HG03575 (cell line): ENCODE measurements around the gene HBS1L.

Source experiments
- ATAC-seq: cut with Tn5 transposase; IDR thresholded peaks from one replicate; pipeline ENCODE4 v1.9.1; 2021; ENCODE audit not compliant: unreplicated experiment, insufficient number of reproducible peaks, low FRiP score; ENCODE audit errors: extremely low read depth

HBS1L gene

DNA sequence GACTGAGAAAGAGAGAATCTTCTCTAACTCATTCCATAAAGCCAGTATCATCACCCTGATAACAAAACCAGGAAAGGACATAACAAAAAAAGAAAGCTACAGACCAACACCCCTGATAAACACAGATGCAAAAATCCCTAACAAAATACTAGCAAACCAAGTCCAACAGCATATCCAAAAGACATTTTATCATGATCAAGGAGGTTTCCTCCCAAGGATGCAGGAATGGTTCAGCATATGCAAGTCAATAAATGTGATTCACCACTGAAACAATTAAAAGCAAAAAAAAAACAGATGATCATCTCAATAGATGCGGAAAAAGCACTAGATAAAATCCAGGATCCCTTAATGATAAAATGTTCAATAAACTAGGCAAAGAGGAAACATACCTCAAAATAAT lies 80.3 kb downstream of the HBS1L start:
- no peak for ATAC-seq

DNA sequence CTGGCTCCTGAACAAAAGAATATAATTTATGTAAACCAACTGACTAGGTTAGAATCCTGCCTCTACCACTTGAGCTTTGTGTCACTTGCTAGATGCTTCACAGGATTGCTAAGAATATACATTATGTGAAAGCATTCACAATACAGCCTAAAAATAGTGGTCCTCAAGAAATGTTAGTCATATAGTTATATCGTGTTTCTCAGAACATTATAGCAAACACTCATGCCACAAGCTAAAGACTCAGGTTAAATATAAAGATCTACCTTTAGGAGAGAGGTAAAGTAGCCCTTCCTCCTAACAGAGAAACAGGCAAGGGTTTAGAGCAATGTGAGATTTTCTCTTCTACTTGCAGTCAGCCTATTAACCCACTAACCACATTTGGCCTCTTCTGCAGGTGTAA lies 86.9 kb downstream of the HBS1L start:
- no peak for ATAC-seq

DNA sequence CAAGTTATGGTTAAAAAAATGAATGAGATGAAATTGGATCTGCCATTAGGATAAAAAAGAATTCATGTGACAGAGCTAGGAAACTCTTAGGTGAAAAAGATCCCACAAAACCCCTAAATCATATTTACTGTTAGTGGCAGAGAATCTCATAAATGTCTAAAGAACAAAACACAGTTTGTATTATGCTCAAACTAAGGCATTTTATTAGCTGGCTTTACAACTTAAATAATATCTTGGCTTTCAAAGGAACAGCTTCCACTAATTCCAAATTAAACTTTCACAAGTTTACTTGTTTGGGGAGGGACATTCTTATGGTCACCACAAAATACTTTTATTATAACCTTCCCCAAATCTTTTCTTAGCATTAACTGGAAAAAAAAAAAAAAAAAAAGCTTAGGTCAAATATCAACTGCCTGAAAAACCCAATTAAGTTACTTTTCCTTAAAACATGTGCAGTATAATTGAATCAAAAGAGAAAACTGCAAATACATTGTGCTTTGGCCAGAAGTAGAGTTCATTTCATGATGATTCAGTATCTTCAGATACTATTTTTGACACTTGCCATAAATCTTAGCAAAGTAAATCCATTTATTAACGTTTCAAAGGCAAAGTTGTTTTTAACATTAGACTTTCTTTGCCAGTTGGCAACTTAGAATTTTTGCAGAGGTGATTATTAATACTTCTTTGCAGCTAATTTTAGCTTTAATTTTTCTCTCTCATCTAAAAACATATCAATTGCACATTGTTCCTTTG lies 90.0 kb downstream of the HBS1L start:
- no peak for ATAC-seq

DNA sequence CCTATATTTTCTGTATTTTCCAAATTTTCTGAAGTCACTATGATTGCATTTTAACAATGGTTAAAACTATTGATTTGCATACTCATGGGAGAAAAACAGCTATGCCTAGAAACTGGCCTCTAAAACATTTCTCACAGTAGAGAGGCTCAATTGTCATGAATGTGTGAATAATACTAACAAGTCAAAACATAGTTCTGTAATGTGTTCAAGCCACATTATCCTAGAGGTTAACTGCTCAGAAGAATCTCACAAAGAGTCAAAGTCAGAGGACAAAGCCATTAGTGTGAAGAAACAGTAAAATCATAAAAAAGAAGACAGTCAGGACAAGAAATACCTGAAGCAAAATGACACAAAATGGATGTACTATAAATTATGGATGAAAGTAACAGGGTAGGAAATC lies 92.2 kb downstream of the HBS1L start:
- no peak for ATAC-seq

DNA sequence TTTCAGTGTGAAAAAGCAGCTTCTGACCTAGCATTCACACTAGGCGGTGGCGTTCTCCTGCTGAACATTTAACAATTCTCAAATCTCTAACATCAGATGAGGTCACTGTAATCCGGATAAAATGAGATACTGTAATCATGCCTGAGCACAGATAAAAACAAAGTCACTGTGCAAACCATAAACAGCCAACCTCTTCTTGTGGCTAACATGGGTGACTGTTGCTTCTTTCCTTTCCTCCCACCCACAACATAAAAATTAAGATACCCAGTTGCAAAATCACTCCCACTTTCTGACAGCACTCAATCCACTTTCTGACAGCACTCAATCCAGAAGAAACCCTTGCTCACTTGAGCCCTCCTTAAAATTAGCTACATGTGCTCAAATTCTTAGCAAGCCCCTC lies 93.3 kb downstream of the HBS1L start:
- no peak for ATAC-seq

DNA sequence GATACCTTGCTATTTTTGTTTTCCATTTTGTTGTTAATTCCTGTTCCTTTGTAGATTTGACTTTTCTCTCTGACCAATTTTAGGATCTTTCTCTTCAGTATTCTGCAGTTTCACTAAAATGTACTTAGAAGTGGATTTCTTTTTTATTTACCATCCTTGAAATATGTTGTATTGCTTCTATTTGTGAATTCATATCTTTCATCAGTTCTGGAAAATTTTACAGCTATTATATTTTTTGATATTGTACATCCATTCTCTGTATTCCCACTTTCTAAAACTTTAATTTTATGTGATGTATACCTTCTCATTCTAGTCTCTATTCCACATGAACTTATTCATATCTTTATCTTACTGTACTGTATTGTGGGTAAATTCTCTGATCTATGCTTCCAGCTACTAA lies 95.0 kb downstream of the HBS1L start:
- no peak for ATAC-seq

DNA sequence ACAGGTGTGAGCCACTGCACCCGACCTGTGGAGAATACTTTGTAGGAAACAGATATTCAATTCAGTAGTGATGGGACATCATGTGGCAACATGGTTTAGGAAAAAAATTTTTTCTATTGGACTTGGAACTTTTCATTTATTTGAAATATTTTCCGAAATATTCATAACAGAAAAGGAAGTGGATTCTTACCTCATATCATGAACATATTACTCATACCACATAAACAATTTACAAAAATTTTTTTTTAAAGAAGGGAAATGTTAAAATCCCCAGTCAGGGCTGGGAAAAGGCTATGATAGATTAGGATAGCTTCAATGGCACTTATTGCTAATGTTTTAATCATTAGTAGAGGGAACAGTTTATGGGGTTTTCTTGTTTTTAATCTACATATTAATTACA lies 97.9 kb downstream of the HBS1L start:
- ATAC-seq: no peak

DNA sequence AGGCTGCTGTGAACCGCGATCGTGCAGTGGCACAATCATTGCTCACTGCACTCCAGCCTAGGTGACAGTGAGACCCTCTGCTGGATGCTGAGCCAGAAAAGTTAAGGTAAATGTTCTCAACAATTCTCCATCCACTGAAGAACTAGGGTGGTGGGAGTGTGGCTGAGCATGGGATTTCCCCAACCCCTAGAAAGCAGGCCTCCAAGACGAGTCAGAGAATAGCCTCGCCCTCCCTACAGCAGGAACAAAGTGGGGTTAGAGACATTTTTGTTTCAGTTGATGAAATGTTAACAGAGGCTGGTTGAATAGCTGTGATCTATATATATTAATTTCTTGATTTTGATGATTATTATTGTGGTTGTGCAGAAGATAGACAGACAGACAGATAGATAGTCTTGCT lies 98.6 kb downstream of the HBS1L start:
- ATAC-seq: no peak

DNA sequence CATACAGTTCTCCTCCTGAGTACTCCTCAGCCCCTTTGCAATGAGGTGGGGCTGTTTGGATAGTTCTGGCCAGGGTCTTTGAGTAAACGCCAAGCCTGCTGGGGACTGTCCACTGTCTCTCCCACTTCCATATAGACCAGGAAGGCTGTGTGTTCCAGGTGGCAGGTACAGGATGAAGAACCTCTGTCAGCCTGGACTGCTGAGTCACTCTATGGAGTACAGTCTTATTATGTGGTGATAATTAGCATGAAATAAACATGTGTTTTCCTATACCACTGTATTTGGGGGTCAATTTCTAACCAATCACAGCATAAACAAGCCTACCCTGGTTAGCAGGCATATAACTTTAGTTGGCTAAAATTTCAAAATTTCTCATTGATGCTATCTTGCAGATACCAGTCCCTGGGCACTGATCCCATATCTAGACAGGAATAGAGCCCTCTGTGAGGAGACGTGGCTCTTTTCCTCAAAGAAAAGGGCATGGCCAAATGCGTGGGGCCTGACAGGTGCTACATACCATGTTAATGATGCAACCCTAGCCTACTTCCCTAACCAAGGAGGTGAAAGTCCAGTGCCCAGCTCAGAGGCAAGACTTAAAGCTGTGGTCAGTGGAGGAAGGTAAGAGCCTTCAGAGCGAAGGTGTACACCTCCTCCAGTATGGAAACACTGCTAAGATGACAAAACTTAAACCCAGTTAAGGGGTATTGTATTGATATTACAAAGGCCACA lies 100.2 kb downstream of the HBS1L start:
- ATAC-seq: no peak

DNA sequence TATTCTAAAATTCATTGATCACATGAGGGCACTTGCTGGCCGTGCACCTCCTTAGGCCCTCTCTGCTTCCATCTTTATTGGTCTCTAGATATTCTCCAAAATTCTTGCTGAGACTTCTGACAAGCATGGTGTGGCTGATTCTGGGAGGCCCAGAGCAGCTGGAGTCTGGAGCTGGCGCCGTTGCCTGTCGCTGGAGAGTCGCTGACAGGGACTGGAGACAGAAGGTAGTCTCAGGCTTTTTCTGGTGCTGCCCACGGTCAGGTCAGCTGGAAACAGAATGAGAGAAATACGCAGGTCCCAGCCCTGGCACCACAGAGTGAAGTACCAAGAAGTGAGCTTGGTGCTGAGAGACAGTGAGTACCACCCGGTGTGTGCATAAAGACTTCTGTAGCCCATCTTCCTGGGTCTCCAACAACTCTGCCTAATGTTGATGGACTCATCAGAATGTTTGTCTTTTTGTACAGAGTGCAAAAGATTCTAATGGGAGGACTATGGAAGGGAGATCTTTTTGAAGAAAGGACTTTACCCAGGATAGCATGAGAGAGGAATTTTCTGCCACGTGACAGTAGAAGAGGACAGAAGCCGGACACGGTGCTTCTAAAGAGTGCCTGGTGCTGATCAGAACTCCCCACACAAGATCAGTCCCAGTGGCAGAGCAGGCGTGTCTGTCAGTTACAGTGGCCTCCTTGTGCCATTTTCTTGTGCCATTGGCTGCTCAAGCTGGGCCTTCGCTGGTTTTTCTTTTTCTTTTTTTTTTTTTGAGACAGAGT lies 102.9 kb downstream of the HBS1L start:
- no peak for ATAC-seq

DNA sequence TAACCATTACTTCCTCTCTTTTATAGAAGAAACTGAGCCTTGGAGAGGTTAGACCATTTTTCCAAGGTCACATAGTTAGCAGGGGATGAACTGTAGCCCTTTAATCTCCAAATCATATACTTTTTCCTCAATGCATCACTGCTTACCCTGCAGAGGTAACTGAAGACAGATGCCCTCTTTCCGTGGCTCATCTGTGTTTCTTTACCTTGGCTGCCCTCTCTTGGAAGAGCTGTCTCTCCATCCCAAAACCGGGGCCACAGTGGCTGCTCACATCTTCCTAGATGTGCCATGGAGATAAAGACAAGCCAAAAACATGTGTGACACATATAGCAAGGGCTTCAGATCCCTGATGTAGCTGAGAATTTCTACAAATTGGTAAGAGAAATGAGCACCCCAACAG lies 104.1 kb downstream of the HBS1L start:
- no peak for ATAC-seq

DNA sequence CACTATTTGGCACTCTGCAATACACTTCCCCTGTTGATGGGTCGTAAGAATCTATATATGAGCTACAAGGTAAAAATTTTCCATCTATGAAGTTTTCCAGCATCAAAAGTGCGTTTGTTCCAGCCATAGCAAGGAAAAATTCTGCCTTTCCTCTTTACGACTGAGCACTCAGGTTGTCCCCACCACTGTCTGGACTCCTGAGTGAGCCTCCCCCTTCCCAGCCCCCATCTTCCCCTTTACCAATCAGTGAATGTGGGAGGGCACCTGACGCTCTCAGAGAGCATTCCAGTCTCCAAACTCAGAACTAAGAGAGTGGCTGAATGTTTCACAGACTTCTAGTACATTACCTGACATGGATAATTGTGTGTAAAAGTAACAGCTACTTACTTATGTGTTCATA lies 104.7 kb downstream of the HBS1L start, which contains the start of gene ALDH8A1:
Gene ALDH8A1 (minus strand): TSS at position 175 of the 400 bp plus-strand sequence. CDS start 48 bp downstream, at position 127.
- ATAC-seq: no peak

DNA sequence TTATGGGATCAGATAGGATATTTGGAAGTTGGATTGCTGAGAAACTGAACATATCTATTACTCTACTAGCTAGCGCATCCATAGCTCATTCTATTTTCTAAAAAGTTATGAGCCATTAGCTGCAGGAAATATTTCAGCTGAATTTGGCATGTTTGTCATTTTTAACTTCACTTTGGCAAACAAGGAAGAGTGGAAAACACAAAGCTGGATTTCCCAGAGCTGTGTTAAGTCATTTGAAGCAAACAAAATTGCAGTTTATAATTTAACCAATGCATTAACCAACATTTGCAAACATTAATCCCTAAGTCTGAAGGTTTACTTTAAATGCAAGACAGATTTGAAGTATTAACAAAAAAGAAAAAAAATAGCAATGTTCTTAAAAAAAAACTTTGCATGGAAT lies 105.9 kb downstream of the HBS1L start:
- ATAC-seq: no peak

DNA sequence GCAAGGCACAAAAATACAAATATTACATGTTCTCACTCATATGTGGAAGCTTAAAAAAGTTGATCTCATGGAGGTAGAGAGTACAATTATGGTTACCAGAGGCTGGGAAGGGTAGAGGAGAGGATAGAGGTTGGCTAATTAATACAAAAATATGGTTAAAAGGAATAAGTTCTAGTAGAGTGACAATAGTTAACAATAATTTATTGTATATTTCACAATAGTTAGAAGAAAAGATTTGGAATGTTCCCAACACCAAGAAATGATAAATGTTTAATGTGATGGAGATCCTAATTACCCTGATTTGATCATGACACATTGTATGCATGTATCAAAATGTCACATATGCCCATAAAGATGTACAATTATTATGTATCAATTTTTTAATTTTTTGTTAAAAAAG lies 106.5 kb downstream of the HBS1L start:
- ATAC-seq: no peak

DNA sequence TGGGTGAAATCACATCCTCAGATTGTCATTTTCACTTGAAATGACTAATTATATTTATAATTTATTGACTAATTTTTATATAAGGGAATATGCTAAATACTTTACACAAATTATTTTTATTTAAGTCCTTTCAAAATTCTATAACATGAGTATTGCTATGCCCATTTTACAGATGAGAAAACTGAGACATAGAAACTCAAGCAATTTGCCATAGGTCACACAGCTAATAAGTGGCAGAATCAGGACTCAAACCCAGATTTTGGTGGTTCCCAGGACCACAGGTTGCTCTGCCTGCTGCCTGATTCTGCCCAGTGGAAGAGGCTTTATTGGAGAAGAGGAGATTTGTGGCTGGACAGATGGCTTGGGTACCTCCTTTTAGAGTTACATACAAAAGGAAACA lies 109.6 kb downstream of the HBS1L start:
- no peak for ATAC-seq

DNA sequence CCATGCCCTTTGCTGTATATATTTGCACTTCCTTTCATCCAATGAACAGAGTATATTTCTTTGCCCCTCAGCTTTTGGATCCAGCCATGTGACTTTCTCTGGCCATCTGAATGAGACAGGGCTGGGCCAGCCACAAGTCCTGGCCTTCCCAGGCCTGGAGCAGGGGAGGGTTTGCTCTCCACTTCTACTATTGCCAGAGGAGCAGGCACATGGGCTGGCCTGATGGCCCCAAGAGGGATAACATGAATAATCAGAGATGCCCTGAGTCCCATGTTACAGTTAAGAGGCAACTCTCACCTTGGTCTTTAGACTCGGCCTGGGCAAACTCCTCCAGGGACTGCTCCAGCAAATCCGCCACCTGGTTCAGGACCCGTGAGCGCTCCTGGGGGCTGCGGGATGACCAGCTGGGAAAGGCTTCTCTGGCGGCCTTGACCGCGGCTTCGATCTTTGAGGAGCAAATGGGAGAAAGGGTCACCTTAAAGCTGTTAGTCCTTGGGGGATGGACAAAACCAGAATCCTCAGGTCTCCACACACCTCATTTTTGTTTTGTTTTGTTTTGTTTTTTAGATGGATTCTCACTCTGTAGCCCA lies 111.0 kb downstream of the HBS1L start:
- no peak for ATAC-seq

DNA sequence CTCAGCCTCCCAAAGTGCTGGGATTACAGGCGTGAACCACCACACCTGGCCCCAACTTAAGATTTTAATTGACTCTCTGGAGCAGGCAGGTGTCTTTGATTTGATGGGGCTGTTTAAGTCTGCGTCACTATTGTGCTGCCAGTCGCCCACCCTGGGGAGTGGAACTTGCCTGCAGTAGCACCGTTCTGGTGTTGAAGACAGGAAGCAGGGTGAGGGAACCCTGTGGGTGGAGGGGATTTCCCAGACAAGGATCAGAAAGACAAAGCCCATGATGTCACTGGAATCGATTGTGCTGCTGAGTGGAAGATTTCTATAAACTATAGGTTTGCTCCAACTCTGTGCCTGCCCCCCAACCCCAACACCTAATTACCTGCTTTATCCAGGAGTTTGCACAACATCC lies 115.7 kb downstream of the HBS1L start:
- peak; percentile 66 for ATAC-seq

DNA sequence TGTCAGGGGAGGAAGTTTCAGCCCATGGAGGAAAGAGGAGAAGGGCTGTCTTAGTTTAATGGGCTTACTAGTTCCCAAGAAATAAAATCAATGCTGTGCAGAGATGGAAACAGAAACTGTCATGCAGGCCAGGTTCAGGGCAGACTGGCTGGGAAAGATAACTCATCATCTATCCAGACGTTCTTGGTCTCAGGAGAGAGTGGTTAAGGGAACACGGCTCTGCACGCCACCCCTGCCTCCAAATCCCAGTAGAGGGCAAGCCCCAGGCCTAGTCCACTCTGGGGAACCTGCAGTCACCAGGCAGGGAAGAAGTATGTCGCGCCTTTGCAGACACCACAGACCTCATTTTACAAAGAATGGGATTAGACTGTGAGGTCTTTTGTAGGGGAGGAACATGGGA lies 117.2 kb downstream of the HBS1L start:
- ATAC-seq: no peak

DNA sequence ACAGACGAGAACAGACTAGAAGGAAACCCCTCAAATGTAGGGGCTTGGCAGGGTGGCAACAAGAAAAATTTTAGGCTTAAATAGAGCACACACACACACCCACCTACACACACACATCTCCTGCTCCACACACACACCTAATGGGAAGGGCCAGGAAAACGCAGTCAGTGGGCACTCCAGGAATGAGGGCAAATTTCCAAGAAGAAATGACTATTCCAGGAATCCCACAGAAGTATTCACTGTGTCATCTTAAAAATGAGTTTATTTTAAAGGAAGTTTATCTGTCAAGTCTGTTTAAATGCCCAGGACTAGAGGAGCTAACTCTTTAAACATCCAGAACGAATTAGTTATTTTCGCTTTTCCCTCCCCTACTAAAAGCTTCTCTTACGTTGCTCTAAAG lies 117.7 kb downstream of the HBS1L start:
- no peak for ATAC-seq

DNA sequence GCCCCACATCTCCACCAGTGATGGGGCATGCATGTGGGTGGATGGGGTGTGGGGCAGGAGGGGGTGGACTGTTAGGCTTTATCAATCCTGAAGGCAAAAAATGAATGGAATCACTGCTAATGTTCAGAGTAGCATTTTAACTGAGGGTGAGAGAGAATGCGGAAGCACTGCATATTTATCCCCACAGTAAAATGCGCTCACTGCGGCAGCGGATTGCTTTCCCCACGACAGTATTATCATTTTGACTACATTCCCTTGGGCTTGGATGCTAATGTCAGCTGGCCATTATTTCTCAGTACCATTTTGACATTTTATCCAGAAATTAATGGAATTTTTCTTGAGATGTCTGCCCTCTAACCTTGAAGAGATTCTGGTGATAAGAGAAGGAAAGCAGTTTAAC lies 118.1 kb downstream of the HBS1L start:
- no peak for ATAC-seq
